Measurements from ENCODE around the gene RXRG.

RXRG gene

GRCh38 chr1:165365341-165365740 is 79.6 kb downstream of the RXRG start:
- no peak overlapping the region for H3K4me3 ChIP-seq (ENCODE audit: low read length)
- no peak for DNase-seq (ENCODE audit: low read depth)
- TF ChIP-seq, protein P1, sequence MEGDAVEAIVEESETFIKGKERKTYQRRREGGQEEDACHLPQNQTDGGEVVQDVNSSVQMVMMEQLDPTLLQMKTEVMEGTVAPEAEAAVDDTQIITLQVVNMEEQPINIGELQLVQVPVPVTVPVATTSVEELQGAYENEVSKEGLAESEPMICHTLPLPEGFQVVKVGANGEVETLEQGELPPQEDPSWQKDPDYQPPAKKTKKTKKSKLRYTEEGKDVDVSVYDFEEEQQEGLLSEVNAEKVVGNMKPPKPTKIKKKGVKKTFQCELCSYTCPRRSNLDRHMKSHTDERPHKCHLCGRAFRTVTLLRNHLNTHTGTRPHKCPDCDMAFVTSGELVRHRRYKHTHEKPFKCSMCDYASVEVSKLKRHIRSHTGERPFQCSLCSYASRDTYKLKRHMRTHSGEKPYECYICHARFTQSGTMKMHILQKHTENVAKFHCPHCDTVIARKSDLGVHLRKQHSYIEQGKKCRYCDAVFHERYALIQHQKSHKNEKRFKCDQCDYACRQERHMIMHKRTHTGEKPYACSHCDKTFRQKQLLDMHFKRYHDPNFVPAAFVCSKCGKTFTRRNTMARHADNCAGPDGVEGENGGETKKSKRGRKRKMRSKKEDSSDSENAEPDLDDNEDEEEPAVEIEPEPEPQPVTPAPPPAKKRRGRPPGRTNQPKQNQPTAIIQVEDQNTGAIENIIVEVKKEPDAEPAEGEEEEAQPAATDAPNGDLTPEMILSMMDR (conservative IDR thresholded peaks at IDR 0.05; ENCODE audit: low read depth, low read length), result no peak

- DNase-seq (ENCODE audit: low read depth), result no peak
- TF ChIP-seq, protein P1 (conservative IDR thresholded peaks at IDR 0.05; ENCODE audit: low read depth, low read length), result no peak
- no peak overlapping the region for H3K4me3 ChIP-seq (ENCODE audit: low read length)
Observed at GRCh38 chr1:165364568-165365133, 80.3 kb downstream of the RXRG start.

DNA sequence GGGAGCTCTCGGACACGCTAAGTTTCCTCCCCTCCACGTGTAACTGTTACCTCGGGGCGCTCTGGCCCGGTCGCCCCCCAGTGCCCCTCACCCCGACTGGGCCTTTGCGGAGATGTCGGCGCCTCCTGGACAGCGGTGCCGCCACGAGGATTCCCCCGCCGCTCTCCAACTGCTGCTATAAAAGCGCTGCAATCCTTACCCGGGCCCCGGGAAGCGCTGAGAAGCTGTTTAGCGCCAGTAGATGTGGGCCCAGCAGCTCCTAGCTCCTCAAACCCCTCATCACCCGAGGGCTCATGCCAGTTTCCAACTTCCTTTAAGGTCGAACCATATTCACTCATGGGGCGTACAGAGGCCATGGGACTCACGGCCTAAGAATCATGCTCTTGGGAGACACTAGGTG is 88.0 kb downstream of the RXRG start:
- no peak overlapping the region for H3K4me3 ChIP-seq (ENCODE audit: low read length)
- TF ChIP-seq, protein P1 (conservative IDR thresholded peaks at IDR 0.05; ENCODE audit: low read depth, low read length), result no peak

DNA sequence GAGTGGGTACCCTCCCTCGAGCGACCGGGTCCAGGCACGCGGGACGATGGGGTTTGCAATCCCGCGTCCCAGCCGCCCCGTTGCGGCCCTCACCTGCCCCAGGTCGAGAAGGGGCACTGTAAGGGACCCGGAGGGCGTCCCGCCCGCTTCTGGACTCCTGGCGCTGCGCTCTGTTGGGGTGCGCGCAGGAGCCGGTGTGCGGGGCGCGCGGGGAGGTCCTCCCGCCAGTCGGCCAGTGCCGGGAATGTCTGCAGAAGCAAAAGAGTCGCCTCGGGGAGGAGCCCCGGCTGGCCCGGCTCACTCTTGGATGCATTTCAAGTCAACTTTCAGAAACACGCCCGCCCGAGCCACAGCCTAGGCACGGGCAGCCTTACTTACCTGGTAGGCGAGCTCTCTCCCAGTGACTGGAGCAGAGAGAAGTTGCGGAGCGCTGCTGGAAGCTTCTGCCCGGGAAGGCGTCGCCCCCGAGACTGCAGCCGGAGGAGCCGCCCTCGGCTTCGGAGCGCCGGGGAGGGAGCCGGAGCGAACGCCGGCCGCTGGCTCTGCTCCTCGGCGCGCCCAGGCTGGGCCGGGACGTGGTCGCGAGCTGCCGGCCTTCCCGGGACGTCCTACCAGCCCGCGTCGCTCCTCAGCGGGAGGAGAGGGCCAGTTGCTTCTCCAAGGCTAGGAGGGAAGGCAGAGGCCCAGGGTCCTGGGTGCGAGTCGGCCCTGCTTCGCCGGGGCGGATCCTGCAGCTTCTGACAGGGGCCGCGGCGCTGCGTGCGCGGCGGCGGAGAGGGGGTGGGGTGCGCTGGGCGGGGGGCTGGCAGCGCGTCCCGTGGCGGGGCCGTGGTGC is 88.7 kb downstream of the RXRG start, which contains the start of gene LMX1A:
Gene LMX1A, minus strand, starts transcription at position 739 of the 835 bp plus-strand sequence. CDS start 1,156 bp downstream, outside the sequence.
- DNase-seq (ENCODE audit: low read depth), result no peak
- peak within 1 kb of the TSS; percentile 14 for H3K4me3 ChIP-seq (ENCODE audit: low read length)
- TF ChIP-seq, protein P1 (conservative IDR thresholded peaks at IDR 0.05; ENCODE audit: low read depth, low read length), result no peak

More for the DNA sequence above, 88.0 kb downstream of the RXRG start:
- no peak for DNase-seq (ENCODE audit: low read depth)

- H3K4me3 ChIP-seq (ENCODE audit: low read length), result no peak overlapping the region
- TF ChIP-seq, protein P1 (conservative IDR thresholded peaks at IDR 0.05; ENCODE audit: low read depth, low read length), result no peak
- no peak for DNase-seq (ENCODE audit: low read depth)
Observed at GRCh38 chr1:165355139-165355976, 89.6 kb downstream of the RXRG start.

DNA sequence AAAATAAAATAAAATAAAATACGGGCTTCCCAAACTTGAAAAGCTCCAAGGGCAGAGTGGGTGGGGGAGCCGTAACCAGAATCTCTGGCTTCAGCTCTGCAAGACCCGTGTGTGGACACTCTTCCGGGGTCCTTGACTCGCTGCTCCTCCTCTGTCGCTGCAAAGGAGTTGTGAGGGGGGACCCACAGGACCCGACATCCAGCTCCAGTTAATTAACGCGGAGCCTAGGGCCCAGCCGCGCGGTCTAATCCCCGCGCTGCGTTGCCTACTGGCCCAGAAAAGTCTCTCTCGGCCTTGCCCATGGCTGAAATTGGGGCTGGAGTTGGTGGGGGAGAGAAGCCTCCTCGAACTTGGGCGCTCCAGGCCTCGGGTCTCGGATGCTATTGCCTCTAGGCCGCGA is 90.2 kb downstream of the RXRG start:
- no peak overlapping the region for H3K4me3 ChIP-seq (ENCODE audit: low read length)
- TF ChIP-seq, protein P1 (conservative IDR thresholded peaks at IDR 0.05; ENCODE audit: low read depth, low read length), result no peak
- no peak for DNase-seq (ENCODE audit: low read depth)
